BJ (cell line): ENCODE measurements around the gene CLBA1. TPM values are rescaled to one million over a fixed set of nuclear protein-coding genes. Genes with fewer than 3 reads are reported as not detected.
"Not testable (repeated sequence)": the region's sequence is repeated elsewhere in the genome, so short reads cannot be mapped to it uniquely, and the experiment has no call there.

ENCODE experiments used
- CTCF ChIA-PET: fragments of 350-600 bp; formaldehyde crosslinking; extraction: SDS; loops from one replicate; lab custom pipeline; 2021; ENCODE audit warnings: antibody characterized with exemption, inconsistent platforms; lab: Yijun Ruan, JAX
- POLR2A ChIA-PET: fragments of 300-600 bp; sonication (Branson Sonifier 250); formaldehyde crosslinking; extraction: SDS; loops from one replicate; lab custom pipeline; 2021; ENCODE audit warnings: antibody characterized with exemption; lab: Charles Lee
- DNase-seq: peaks from one replicate; pipeline ENCODE4 v3.0.0-alpha.2; 2011; ENCODE audit warnings: low read depth
- H3K27me3 ChIP-seq: 2 replicates; pipeline ENCODE4 v1.6.0; 2011; ENCODE audit warnings: low read length; ENCODE audit not compliant: control insufficient read depth, insufficient read depth
- H3K36me3 ChIP-seq: 2 replicates; pipeline ENCODE4 v1.5.1; 2011; ENCODE audit warnings: low read length; ENCODE audit not compliant: control insufficient read depth, insufficient read depth
- H3K4me3 ChIP-seq: 2 replicates; pipeline ENCODE4 v1.5.1; 2011; ENCODE audit warnings: low read depth, mild to moderate bottlenecking, control low read depth, low read length
- CTCF ChIP-seq: IDR thresholded peaks from 2 replicates; pipeline ENCODE4 v1.5.1; 2011; ENCODE audit warnings: low read depth, mild to moderate bottlenecking, control low read depth, inconsistent platforms, low read length, moderate library complexity; ENCODE audit not compliant: insufficient read depth
- polyA plus RNA-seq: library from polyadenylated mRNA; depleted of rRNA; stranded (reverse); fragments of >200 nt; gene quantifications from 2 replicates; pipeline ENCODE4 v1.2.3, GENCODE V29; 2011

Gene CLBA1
- polyA plus RNA-seq, 1 experiment, result 5.9 TPM

- H3K27me3 ChIP-seq, result no peaks in the 10 kb centered on the region
- POLR2A ChIA-PET, result no interaction called here
- DNase-seq, result no peak
- no peak for TF ChIP-seq CTCF
- CTCF ChIA-PET, result interaction anchor here (1.4 kb wide), 1 partner anchor 16 kb away, joined by 5 read pairs; no protein-coding TSS in a partner anchor
- H3K4me3 ChIP-seq, result no peak overlapping the region
- no peaks in the 10 kb centered on the region for H3K36me3 ChIP-seq
Measured at GRCh38 chr14:105030194-105030593, 44.6 kb downstream of the CLBA1 start.

- no peak for TF ChIP-seq CTCF
- POLR2A ChIA-PET, result no interaction called here
- CTCF ChIA-PET, result interaction anchor here (1.0 to 2.3 kb wide), 5 partner anchors 13 to 58 kb away, joined by 3 to 7 read pairs (median 5); no protein-coding TSS in a partner anchor
- Histone ChIP-seq H3K27me3 (no peaks in the 10 kb centered on the region), H3K4me3 (no peak overlapping the region), H3K36me3 (no peaks in the 10 kb centered on the region)
- DNase-seq, result no peak
Measured at GRCh38 chr14:105030836-105031396, 45.3 kb downstream of the CLBA1 start.

- H3K4me3 ChIP-seq, POLR2A ChIA-PET, H3K36me3 ChIP-seq, DNase-seq, H3K27me3 ChIP-seq: not testable (repeated sequence)
- CTCF ChIA-PET, result interaction anchor here (1.0 to 2.3 kb wide), 3 partner anchors 11 to 13 kb away, joined by 3 to 7 read pairs (median 5); partner anchors contain the start of gene CDCA4
Measured at GRCh38 chr14:105032451-105032901, 46.9 kb downstream of the CLBA1 start.

GRCh38 chr14:105033412-105033900, 47.9 kb downstream of the CLBA1 start:
- CTCF ChIA-PET, result interaction anchor here (1.0 kb wide), 1 partner anchor 12 kb away, joined by 3 read pairs; the partner anchor contains the start of gene CDCA4
- H3K36me3 ChIP-seq, H3K27me3 ChIP-seq, DNase-seq, POLR2A ChIA-PET: not testable (repeated sequence)
- peak overlapping the region; percentile 39 for H3K4me3 ChIP-seq

GRCh38 chr14:105034315-105035039, 48.9 kb downstream of the CLBA1 start:
- Histone ChIP-seq H3K4me3 (no peak overlapping the region), H3K36me3 (no peaks in the 10 kb centered on the region), H3K27me3 (no peaks in the 10 kb centered on the region)
- DNase-seq, result no peak
- TF ChIP-seq CTCF, result no peak
- ChIA-PET CTCF (interaction anchor here (0.9 to 1.6 kb wide), 3 partner anchors 10 to 58 kb away, joined by 3 to 9 read pairs (median 5); no protein-coding TSS in a partner anchor), POLR2A (no interaction called here)

GRCh38 chr14:105035616-105036015, 50.0 kb downstream of the CLBA1 start:
- H3K36me3 ChIP-seq, POLR2A ChIA-PET, DNase-seq, H3K27me3 ChIP-seq, H3K4me3 ChIP-seq: not testable (repeated sequence)
- CTCF ChIA-PET, result interaction anchor here (0.5 to 1.6 kb wide), 6 partner anchors 8 to 215 kb away, joined by 3 to 10 read pairs (median 5); no protein-coding TSS in a partner anchor
